Metanephros (tissue), 1 donor: Measurements from ENCODE around the gene NAPEPLD. TPM values are rescaled to one million over a fixed set of nuclear protein-coding genes. Genes with fewer than 3 reads are reported as not detected.

Experiments
- total RNA-seq: library from RNA; depleted of rRNA; stranded (reverse); fragments of >200 nt; gene quantifications from one replicate; pipeline ENCODE4 v1.2.3, GENCODE V29; 2014

The NAPEPLD gene
- 47.8 TPM for total RNA-seq

DNA sequence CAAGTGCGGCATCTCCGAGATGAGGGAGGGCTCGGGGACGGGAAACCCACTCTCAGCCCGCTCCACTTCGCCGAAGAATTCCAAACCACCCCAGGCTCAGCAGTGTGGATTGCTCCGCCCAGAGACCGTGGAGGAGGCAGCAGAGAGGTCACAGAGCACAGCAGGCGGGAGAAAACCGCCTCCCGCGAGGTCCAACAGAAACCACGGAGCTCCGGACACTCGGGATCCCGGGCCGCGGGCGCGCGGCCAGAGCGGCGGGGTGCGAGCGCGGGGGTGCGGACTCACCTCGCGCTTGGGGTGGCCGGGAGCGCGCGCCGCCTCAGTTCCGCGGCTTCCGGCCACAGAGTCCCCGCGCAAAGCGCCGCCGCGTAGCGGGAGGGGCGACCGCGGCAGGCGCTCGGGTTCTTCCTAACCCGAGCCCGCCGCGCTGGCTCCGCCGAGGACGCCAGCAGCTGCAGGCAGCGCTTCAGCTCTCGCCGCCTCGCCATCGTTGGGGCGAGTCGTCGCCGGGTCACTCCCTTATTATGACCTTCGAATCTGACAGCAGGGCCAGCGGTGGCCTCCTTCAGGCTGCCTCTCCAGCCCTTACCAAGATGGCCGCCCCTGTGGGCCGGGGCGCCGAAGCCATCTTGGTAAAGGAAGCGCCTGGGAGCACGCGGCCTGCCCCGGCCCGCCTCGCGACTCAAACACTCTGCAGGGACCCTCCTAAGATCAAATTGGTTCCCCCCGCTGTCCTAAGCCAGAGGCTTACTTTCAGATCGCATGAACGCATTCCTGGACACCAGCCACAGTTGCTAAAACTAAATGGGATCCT, at the start of gene NAPEPLD:
TSS of gene NAPEPLD (minus strand) at position 106 of the 814 bp plus-strand sequence. CDS start 20,323 bp downstream, outside the sequence.

DNA sequence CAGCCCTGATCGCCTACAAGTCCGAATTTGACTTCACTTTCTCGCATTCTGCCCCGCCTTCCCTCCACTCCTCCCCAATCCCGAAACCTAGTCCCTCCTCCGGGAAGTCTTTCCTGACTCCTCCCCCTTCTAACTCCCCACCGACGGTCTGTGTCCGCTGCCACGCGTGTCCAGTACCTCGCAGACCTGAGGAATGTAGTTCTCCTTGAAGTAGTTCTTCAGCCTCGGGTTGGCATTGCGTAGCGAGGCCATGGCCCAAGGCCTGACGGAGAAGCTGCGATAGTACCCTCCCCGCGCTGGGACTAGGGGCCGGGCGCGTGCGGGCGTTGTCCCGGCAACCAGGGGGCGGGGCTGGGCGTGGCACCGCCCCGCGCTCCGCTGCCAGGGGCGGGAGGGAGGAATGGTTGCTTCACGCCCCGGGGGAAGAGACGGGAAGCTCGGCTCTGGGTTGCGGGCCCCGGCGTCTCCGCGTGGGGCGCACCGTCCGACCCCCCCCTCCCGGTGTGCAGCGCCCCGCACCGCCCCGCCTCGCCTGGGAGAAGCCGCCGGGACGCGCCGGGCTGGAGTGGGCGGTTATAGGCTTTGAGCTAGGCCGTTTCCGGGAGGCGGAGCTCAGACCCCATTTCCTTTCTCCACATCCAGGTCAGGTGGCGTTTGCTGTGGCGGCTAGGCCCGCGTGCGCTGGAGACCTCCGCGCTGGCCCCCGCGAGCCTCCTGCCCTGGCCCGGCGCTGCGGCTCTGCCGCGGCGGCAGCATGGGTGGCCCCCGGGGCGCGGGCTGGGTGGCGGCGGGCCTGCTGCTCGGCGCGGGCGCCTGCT, 74.2 kb downstream of the NAPEPLD start, which contains the start of the genes ARMC10 and FBXL13:
TSS of gene ARMC10 (plus strand) at position 622 of the 818 bp plus-strand sequence. CDS start at position 755, 133 bp downstream.
TSS of gene FBXL13 (minus strand) at position 278 of the 818 bp plus-strand sequence.

Other genes with a start within 250 kb of the NAPEPLD start
- 41.7 TPM for gene LRRC17, start 236.1 kb downstream of the NAPEPLD start, total RNA-seq
- 3.2 TPM for gene FBXL13, start 74.3 kb downstream of the NAPEPLD start, total RNA-seq
- gene ARMC10, start 74.0 kb downstream of the NAPEPLD start, total RNA-seq = 35.6 TPM
- gene PMPCB, start 148.3 kb upstream of the NAPEPLD start, total RNA-seq = 46.2 TPM
- gene DNAJC2, start 195.7 kb upstream of the NAPEPLD start, total RNA-seq = 18.0 TPM
- 61.8 TPM for gene PSMC2, start 198.5 kb upstream of the NAPEPLD start, total RNA-seq